GM18517 (cell line): Measurements from ENCODE around the gene RPL10A.

ENCODE experiments used
- ATAC-seq: cut with Tn5 transposase; IDR thresholded peaks from one replicate; pipeline ENCODE4 v1.9.1; 2021; ENCODE audit warnings: mild to moderate bottlenecking, moderate library complexity; ENCODE audit not compliant: unreplicated experiment

The RPL10A gene

GRCh38 chr6:35448191-35448590 is 20.0 kb upstream of the RPL10A start:
- ATAC-seq = no peak

DNA sequence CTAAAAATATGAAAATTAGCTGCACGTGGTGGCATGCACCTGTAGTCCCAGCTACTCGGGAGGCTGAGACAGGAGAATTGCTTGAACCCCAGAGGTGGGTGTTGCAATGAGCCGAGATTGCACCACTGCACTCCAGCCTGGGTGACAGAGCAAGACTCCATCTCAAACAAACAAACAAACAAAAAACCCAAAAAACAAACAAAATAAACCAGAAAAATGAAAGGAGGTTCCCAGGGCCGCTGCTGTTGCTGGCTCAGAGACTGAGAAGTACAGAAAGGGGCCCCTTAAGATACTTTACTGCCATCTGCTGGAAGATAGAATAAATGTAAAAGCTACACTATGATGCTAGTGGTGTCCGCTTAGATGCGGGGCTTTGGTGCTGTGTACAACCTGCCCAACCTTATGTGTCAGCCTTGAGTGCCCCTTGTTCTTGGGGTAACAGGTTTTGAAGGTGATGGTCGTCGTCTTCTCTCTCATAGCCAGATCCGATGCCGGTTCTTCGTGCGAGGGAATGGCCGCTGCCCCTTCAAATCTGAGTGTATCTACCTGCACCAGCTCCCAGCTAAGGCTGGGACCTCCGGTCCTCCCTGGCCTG is 18.8 kb upstream of the RPL10A start:
- no peak for ATAC-seq

DNA sequence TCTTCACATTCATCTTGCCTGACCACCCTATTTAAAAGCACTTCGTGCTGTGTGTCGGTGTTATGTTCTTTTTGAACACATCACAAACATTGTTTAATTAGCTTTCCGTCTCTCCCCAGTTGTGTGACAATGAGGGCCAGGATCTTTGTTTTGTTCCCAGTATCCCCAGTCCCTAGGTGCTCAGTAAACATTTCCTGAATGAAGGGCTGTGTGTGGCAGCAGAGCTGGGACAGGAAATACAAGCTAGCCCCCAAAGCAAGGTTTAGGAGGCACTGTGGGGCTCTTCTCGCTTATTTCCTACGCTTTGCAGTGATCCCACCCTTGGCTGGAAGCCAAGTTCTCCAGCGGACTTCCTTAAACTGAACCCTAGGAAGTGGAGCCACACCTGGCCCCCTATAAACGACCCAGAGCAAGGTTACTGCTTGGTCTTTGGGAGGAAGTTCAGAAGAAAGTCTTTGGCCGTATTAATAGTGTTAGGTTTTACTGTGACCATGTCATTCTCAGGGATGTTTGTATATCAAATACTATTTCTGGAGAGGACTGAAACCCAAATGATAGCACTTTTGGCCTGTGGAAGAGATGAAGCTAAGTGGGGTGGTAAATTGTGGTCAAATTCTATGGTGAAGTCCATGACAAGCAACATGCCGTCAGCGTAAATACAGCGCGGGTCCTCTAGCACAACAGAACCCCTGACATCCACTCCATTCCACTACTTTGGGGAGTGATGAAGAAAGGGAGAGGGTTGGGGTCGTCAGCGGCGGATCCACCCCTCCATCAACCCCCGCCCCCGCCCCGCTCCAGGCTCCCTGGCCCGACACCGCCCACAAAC is 16.6 kb upstream of the RPL10A start:
- no peak for ATAC-seq

DNA sequence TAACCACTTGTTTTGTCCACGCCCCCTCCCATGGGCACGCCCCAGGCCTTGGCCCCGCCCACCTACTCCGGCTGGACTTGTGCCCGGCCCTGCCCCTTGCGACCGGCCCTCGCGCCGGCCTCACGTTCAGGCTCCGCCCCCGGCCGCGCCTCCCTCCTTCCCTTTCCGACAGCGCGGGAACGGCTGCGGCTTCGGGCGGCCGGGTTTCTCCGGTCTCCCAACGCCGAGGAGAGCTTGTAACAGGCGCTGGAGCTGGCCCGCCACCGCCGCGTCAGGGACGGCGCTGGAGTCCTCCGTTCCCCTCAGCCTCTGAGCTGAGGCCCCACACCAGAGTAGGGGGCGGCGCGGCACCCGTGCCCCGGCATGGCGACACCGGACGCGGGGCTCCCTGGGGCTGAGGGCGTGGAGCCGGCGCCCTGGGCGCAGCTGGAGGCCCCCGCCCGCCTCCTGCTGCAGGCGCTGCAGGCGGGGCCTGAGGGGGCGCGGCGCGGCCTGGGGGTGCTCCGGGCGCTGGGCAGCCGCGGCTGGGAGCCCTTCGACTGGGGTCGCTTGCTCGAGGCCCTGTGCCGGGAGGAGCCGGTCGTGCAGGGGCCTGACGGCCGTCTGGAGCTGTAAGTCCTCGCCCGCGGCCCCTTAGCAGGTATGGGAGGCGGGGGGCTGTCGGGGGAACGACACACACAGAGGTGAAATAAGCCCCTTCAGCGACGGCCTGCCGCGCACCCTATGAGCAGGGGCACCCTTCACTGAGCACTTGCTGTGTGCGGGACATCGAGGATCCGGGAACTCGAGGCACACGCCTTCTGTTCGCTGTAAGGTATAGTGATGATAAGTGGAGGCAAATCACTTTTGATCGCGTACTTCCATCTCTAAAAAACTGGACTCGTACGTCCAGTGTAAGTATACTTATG is 15.8 kb upstream of the RPL10A start, which contains the start of gene FANCE:
FANCE (plus strand) TSS at position 156 of the 908 bp plus-strand sequence; CDS start at position 364, 208 bp downstream.
- peak; percentile 87 for ATAC-seq

DNA sequence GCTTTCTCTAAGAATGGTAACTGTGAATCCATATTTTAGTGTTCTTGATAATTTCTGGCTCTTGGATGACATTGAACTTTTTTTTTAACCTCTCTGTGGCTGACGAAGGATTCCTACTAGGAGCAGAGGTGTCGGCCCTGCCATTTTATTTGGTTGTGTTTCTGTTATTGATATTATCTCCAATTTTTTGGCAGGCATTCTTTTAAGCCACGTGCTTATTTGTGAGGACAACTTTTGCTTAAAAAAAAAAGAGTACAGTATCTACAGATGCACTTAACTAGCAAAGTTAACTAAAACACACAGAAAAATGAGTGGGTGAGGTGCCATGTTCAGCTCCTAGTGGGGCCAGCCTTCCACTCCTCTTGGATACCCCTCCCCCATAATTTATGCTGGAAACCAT is 15.0 kb upstream of the RPL10A start:
- no peak for ATAC-seq

GRCh38 chr6:35454391-35455110 is 13.7 kb upstream of the RPL10A start:
- no peak for ATAC-seq

- ATAC-seq = no peak
These were observed 10.3 kb upstream of the RPL10A start for GRCh38 chr6:35457907-35458306.

DNA sequence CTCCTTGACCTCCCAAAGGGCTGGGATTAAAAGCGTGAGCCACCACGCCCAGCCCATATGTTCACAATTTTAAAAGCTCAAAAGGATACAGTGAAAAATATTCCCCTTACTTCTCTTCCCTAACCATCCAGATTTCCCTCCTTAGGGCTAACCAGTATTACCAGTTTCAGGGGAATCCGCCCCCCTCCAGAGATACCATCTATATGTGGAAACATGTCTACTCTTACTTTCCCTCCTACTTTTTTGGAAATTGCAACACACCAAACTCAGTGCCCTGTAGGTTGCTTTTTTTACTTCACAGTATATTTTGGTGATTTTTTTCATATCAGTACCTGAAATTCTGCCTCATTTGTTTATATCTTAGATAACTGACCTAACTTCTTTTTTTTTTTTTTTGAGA is 6.9 kb upstream of the RPL10A start:
- ATAC-seq = no peak

GRCh38 chr6:35463292-35463691 is 4.9 kb upstream of the RPL10A start:
- no peak for ATAC-seq

GRCh38 chr6:35465646-35466045 is 2.6 kb upstream of the RPL10A start:
- ATAC-seq = no peak

DNA sequence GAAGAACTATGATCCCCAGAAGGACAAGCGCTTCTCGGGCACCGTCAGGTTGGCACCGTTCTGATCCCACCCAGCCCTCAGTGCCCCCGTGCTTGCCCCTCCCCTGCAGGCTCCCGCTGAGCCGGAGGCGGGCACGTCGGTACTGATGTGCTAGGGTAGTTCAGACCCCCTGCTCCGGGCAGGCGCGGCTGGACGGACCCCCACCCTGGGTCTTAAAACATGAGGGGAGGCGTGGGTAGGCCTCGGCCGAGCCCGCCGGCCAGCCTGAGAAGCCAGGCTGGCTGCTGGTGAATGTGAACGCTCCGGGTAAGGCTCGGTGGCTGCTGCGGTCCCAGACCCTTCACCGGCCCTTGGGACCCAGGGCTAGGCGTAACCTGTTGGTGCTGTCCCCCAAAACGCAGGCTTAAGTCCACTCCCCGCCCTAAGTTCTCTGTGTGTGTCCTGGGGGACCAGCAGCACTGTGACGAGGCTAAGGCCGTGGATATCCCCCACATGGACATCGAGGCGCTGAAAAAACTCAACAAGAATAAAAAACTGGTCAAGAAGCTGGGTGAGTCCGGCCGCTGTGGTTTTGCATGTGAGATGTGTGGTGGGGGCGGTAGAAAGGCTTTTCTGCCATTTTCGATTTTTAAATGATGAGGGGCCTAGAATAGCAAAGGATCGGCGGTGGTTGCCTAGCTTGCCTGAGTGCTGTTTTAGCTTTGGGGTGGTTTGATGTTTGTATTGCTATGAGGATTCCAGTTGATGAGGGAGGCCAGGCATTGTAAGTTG is 964 bp downstream of the RPL10A start:
- ATAC-seq = no peak

GRCh38 chr6:35469751-35470662 is 1.8 kb downstream of the RPL10A start:
- no peak for ATAC-seq

DNA sequence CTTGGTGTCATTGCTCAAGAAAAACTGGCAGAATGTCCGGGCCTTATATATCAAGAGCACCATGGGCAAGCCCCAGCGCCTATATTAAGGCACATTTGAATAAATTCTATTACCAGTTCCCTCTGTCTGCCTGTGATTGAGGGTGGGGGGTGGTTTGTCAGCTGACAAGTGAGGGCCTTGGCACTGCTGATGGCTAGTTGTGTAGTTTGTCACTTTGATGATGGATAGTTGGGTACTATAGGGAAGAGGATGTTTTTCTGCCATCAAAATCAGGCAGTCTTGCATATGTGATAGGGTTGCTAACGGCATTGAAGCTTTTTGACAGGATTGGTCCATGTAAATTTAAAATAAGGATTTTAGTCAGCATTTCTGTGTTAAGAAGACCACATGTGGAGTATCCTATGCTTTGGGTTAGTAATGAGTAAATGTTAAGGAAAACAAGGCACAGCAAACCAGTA is 2.5 kb downstream of the RPL10A start:
- no peak for ATAC-seq

DNA sequence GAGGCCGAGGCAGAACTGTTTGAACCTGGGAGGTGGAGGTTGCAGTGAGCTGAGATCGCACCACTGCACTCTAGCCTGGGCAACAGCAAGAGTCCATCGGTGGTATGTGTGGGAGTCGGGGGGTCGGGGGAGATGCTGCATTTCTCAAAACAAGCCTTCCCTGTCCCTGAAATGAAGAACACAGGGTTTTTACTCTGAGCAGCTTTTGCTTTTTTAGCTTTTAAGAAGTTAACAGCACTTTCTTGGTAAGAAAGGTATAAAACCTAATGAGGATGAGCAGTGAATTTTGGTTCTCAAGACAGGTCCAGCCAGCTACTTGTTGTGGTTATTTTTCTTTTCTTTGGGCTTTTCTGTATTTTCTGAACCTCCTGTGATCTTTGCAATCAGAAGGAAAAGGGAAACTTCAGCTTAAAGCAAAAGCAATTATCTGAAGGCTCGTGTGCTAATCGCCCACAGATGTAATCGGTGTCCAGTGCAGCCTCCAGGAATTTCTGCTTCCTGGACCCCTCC is 3.7 kb downstream of the RPL10A start:
- ATAC-seq = no peak

- no peak for ATAC-seq
These were observed 5.1 kb downstream of the RPL10A start for GRCh38 chr6:35473075-35473849.

DNA sequence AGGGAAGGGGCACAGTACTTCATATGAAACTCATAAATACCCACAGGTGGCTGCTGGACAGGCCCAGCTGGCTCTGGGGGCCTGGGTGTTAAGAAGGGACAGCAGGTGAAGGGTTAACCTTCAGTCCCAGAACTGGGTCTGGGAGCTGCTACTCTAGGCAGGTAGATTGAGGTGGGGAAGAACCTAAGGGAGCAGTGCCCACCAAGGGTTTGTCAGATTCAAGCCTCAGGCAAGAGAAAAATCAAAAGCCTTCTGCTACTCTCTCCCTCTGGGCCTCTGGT is 5.6 kb downstream of the RPL10A start:
- ATAC-seq = no peak

- no peak for ATAC-seq
These were observed 6.1 kb downstream of the RPL10A start for GRCh38 chr6:35474131-35474941.
